SK-N-SH (cell line): Measurements from ENCODE around the gene ATP4A.

Experiments used
- EP300 ChIP-seq, 2 experiments: IDR thresholded peaks; 2 replicates each; pipeline versions ENCODE4 v1.4.0 to v1.6.1; 2012; ENCODE audit warnings: borderline replicate concordance in 1 of 2, low read depth in 1 of 2, low read length in 1 of 2
- EZH2phosphoT487 ChIP-seq: fragments of 200-600 bp; sonication (generic); IDR thresholded peaks from 2 replicates; pipeline ENCODE4 v1.6.1; 2017; ENCODE audit warnings: low read depth, mixed run types, mild to moderate bottlenecking, antibody characterized with exemption, moderate library complexity, borderline replicate concordance
- FOXJ3 ChIP-seq: sonication (generic); formaldehyde crosslinking; IDR thresholded peaks from 2 replicates; pipeline ENCODE4 v1.5.1; 2020; ENCODE audit warnings: mild to moderate bottlenecking, missing genetic modification reagents
- JUND ChIP-seq: IDR thresholded peaks from 2 replicates; pipeline ENCODE4 v1.4.0; 2012
- RCOR1 ChIP-seq: fragments of 150-350 bp; IDR thresholded peaks from 2 replicates; pipeline ENCODE4 v1.6.1; 2017; ENCODE audit warnings: antibody characterized with exemption, low read length
- TCF12 ChIP-seq: IDR thresholded peaks from 2 replicates; pipeline ENCODE4 v1.4.0; 2012
- TF ChIP-seq, protein P1 (sequence below): fragments of 200-600 bp; sonication (generic); IDR thresholded peaks from 2 replicates; pipeline ENCODE4 v1.6.1; 2017; ENCODE audit warnings: antibody characterized with exemption, mild to moderate bottlenecking, moderate library complexity
- TF ChIP-seq, protein P2 (sequence below): IDR thresholded peaks from 2 replicates; pipeline ENCODE4 v1.4.0; 2012; ENCODE audit warnings: low read depth

DNA sequence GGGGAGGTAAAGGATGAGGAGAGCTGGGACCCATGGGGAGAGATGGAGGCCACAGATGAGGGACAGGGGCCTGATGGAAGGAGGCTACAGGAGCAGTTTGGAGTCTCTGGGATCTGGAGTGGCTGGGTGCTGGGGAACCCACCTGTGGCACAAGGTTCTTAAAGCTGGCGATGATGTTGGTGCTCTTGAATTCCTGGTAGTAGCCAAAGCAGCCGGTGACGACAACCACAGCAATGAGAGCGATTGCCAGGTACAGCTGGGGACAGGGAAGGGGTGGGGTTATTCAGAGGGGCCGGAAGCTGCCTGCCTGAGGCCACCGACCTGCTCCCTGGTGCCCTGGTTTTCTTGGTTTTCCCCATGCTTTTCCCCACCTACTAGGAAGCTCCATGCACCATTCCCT is 2.8 kb downstream of the ATP4A start:
- TF ChIP-seq, protein P1, sequence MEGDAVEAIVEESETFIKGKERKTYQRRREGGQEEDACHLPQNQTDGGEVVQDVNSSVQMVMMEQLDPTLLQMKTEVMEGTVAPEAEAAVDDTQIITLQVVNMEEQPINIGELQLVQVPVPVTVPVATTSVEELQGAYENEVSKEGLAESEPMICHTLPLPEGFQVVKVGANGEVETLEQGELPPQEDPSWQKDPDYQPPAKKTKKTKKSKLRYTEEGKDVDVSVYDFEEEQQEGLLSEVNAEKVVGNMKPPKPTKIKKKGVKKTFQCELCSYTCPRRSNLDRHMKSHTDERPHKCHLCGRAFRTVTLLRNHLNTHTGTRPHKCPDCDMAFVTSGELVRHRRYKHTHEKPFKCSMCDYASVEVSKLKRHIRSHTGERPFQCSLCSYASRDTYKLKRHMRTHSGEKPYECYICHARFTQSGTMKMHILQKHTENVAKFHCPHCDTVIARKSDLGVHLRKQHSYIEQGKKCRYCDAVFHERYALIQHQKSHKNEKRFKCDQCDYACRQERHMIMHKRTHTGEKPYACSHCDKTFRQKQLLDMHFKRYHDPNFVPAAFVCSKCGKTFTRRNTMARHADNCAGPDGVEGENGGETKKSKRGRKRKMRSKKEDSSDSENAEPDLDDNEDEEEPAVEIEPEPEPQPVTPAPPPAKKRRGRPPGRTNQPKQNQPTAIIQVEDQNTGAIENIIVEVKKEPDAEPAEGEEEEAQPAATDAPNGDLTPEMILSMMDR = no peak
- TF ChIP-seq RCOR1 = no peak
- TF ChIP-seq EP300 (IDR thresholded peaks at IDR 0.05; ENCODE audit: borderline replicate concordance in 1 of 2, low read depth in 1 of 2, low read length in 1 of 2) = no peak
- TF ChIP-seq EZH2phosphoT487 = no peak
- TF ChIP-seq TCF12 = no peak
- no peak for TF ChIP-seq JUND
- TF ChIP-seq, protein P2, sequence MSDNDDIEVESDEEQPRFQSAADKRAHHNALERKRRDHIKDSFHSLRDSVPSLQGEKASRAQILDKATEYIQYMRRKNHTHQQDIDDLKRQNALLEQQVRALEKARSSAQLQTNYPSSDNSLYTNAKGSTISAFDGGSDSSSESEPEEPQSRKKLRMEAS = no peak
- TF ChIP-seq FOXJ3 (CRISPR knock-in tag) = no peak
